Fibroblast of skin of abdomen (primary cell): ENCODE data around the gene DYNC2LI1.

Experiments used
- DNase-seq: peaks from one replicate; pipeline ENCODE4 v3.0.0-alpha.2; 2013

DYNC2LI1 gene

DNA sequence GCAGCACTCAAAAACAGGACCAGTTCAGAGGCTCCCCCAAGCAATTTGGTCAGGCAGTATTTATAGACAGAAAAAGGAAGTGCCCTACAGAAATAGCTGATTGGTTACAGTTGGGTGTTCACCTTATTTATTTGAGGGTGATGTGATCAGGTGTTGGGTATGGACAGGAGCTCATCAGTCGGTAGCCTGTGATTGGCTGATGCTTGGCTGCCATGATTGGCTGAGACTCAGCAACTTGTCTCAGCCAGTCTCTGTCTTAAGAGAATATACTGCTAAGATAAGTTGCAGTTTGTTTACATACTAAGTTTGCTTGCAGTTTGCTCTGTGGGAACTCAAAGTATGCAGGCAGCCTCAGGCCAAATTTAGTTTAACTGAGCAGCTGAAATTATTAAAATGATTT, 74.4 kb downstream of the DYNC2LI1 start:
- no peak for DNase-seq

DNA sequence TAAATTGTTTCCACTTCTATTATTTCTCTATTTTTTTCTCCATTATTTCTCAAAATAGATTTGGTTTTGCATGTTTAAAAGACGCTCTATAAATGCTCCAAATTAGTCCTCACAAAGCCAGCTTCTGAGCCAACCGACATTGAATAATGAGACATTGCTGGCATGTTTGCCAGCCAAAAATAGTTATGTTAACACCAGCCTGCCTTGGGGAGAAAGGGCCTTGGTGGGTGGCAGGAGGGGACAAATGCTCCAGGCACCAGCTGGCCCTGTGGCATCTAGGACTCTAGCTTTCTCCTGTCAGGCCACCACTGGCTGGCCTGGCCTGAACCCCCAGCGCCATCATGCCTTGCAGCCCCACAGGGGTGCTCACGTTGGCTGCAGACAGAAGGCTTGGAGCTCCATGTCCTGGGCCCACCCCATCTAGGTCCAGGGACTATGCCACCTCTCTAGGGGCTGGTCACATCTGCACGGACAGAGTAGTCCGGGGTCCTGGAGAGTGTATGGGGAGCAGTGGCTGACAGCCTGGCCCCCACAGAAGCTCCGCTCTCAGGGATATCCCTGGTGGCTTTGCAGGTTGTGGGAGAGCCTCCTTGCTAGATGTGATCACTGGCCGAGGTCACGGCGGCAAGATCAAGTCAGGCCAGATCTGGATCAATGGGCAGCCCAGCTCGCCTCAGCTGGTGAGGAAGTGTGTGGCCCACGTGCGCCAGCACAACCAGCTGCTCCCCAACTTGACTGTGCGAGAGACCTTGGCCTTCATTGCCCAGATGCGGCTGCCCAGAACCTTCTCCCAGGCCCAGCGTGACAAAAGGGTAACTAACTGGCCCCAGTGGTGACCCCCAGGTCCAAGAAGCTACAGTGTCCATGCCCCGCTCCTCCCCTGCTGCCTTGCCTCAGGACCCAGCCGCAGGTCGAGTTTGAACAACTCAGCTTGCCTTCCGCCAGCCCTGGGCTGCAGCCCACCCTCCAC, 77.5 kb downstream of the DYNC2LI1 start:
- DNase-seq, result no peak

DNA sequence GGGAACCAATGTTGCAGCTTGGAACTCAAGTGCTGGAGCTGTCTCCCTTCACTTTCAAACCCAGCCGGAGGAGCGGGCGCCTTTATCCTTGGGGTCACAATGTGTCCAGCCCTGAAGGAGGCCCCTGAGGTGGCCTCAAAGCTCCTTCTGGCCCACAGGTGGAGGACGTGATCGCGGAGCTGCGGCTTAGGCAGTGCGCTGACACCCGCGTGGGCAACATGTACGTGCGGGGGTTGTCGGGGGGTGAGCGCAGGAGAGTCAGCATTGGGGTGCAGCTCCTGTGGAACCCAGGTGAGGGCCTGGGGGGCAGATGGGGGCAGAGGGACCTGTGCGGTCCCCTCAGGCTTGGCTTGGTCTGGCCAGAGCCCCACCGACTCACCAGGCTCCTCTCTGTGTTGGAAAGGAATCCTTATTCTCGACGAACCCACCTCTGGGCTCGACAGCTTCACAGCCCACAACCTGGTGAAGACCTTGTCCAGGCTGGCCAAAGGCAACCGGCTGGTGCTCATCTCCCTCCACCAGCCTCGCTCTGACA, 78.4 kb downstream of the DYNC2LI1 start:
- DNase-seq, result no peak

DNA sequence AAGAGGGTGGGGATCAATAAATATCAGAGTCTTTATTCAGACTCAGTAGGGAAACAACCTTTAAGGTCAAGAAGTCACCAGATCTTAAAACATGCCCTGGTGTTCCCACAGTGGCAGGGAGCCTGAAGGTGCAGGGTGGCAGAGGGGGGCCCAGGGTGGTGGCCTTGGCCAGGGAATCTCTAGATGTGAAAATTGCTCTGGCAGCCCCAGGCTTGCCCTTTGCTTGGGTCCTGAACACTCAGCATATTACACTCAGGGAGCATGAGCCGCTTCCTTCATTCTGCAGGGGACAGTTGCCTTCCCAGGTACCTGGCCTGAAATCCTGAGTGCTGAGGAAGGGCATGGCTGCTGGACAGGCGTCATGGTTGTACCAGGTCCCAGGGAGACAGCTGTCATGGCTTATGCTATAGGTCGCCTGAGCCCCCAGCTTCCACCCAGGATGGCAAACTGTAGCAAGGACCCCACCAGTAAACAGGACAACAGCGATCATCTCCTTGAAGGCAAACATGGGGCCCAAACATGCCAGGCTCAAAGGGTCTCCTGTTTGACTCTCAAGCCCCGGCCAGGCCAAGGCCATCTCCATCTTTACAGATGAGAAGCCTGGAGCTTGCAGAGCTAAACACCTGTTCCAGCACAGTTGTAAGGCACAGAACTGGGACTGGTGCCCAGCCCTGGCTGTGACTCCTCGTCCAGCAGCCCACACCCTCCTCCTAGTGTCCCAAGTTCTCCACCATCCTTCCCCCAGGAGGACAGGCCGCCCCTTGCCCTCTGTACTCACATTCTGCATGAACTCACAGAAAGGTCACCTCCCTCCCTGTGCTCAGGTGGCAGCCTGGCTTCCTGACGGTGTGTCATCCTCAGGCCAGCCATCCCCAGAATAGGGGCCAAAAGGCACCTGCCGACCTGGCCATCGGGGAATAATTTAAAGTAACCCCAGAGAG, 79.6 kb downstream of the DYNC2LI1 start:
- DNase-seq, result no peak

DNA sequence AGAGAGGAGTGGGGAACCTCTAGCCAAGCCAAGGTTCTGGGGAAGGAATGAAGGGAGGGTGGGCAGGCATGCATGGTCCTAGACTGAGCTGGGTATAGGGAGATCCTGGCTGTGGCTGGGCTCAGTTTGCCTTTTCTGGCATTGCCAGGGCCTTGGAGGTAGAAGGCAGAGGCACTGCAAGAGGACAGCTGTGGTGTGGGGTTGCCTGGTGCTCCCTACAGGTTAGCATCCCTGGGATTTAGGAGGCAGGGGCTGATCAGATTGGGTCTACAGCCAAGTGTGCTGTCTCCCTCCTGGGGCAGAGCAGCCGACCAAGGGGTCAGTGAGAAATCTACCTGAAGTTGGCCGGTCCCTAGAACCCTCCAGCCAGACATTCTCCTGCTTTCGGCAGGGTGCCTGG, 80.8 kb downstream of the DYNC2LI1 start:
- no peak for DNase-seq

DNA sequence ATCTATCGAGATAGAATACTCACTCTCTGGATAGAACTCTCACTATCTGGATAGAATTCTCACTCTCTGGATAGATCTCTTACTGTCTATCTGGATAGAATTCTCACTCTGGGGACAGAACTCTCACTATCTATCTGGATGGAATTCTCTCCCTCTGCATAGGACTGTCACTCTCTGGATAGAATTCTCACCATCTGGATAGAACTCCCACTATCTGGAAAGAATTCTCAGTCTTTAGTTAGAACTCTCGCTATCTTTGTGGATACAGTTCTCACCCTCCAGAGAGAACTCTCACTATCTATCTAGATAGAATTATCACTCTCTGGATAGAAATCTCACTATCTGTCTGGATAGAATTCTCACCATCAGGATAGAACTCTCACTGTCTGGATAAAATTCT, 81.5 kb downstream of the DYNC2LI1 start:
- DNase-seq, result no peak
